ENCODE data around the gene SPPL3. TPM values are rescaled to one million over a fixed set of nuclear protein-coding genes. Genes with fewer than 3 reads are reported as not detected.

SPPL3 gene
- total RNA-seq = 7.5 and 14.0 TPM in 2 replicates

GRCh38 chr12:120904197-120904773, at the start of gene SPPL3:
Gene SPPL3 (minus strand): TSS chr12:120904358. CDS start chr12:120903867, 491 bp downstream.

GRCh38 chr12:120725659-120726509, 178.3 kb downstream of the SPPL3 start, which contains the start of gene ACADS:
Gene ACADS (plus strand): TSS chr12:120725826. CDS start chr12:120725886, 60 bp downstream.

Other genes with a start within 250 kb of the SPPL3 start
- gene MLEC, start 217.2 kb downstream of the SPPL3 start, total RNA-seq = 83.6 and 108 TPM in 2 replicates
- 22.2 and 29.9 TPM in 2 replicates for gene UNC119B, start 193.9 kb downstream of the SPPL3 start, total RNA-seq
- gene ACADS, start 178.5 kb downstream of the SPPL3 start, total RNA-seq = 5.2 and 6.2 TPM in 2 replicates
- gene HNF1A, start 74.2 kb upstream of the SPPL3 start, total RNA-seq = not detected in 2 replicates
- gene C12orf43, start 112.1 kb upstream of the SPPL3 start, total RNA-seq = 12.6 and 19.2 TPM in 2 replicates
- gene OASL, start 134.9 kb upstream of the SPPL3 start, total RNA-seq = 0.50 and 9.6 TPM in 2 replicates
- gene P2RX7, start 228.5 kb upstream of the SPPL3 start, total RNA-seq = under 0.01 and 2.1 TPM in 2 replicates

Data from nasal cavity respiratory epithelium epithelial cell of viscerocranial mucosa (primary cell).